Measurements from ENCODE around the gene OR6J1.

DNA sequence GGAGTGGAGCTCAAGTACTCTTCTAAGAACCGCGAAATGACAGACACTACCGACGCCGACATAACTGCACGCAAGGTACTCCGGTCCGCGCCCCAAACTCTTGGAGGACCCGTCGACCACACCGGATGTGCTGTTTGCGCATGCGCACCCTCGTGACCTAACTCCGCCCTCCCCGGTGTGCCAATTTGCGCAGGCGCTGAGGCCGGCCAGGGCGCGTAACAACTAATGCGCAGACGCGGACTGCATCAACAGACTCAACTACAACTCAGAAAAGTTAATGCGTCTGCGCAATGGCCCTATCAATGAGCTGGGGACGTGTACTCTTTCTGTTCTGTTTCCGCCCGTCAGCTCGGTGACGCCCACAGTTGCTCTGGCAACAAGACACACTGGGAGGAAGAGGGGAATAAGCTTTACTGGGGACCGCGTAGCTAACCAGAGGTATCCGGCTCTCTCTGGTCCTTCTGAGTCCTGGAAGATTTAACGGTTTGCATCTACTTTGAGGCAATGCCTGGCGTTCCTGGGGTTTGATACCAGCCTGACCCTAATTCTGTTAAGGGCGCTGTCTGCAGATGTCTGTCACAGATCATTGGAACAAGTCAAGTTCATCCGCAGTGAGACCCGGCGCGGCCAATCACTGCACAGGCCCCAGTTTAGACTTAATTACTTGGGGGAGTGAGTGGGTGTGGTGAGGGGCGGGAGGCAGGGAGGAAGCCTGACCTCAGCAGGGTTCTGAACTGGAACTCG lies 54.9 kb downstream of the OR6J1 start, which contains the start of gene DAD1:
- TF ChIP-seq, protein P1, sequence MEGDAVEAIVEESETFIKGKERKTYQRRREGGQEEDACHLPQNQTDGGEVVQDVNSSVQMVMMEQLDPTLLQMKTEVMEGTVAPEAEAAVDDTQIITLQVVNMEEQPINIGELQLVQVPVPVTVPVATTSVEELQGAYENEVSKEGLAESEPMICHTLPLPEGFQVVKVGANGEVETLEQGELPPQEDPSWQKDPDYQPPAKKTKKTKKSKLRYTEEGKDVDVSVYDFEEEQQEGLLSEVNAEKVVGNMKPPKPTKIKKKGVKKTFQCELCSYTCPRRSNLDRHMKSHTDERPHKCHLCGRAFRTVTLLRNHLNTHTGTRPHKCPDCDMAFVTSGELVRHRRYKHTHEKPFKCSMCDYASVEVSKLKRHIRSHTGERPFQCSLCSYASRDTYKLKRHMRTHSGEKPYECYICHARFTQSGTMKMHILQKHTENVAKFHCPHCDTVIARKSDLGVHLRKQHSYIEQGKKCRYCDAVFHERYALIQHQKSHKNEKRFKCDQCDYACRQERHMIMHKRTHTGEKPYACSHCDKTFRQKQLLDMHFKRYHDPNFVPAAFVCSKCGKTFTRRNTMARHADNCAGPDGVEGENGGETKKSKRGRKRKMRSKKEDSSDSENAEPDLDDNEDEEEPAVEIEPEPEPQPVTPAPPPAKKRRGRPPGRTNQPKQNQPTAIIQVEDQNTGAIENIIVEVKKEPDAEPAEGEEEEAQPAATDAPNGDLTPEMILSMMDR (IDR thresholded peaks at IDR 0.05; ENCODE audit: control extremely low read depth in 1 of 3, insufficient read depth in 1 of 3, low read depth in 1 of 3, low read length in 3 of 3) = no peak
- TF ChIP-seq RFX5 (IDR thresholded peaks at IDR 0.05; ENCODE audit: borderline replicate concordance, low read depth, low read length) (no peak), POLR2AphosphoS5 (IDR thresholded peaks at IDR 0.05; ENCODE audit: low read depth, low read length) (peak; percentile 76; the same call in 1 of the 2 replicates), ZNF274 (IDR thresholded peaks at IDR 0.05; ENCODE audit: borderline replicate concordance, extremely low read depth, low read length) (no peak), PHF8 (conservative IDR thresholded peaks at IDR 0.05; ENCODE audit: low read depth, low read length) (0 out of 2 replicates have a peak, but pooled peaks have one; percentile 63), EGR1 (IDR thresholded peaks at IDR 0.05; ENCODE audit: borderline replicate concordance, low read depth, low read length) (peak; percentile 28; the same call in 1 of the 2 replicates), RNF2 (IDR thresholded peaks at IDR 0.05; ENCODE audit: borderline replicate concordance, low read depth, low read length, missing control alignments, poor library complexity, severe bottlenecking) (no peak), SIRT6 (IDR thresholded peaks at IDR 0.05; ENCODE audit: low read length) (no peak), RAD21 (IDR thresholded peaks at IDR 0.05 in 1 of 2, conservative IDR thresholded peaks at IDR 0.05 in 1 of 2; ENCODE audit: low read depth in 2 of 2, low read length in 2 of 2) (no peak), TAF1 (IDR thresholded peaks at IDR 0.05; ENCODE audit: low read depth, low read length) (peak; percentile 79), MAFK (IDR thresholded peaks at IDR 0.05; ENCODE audit: low read depth, low read length) (no peak), POLR2A (IDR thresholded peaks at IDR 0.05; ENCODE audit: control extremely low read depth in 1 of 2, low read depth in 2 of 2, low read length in 2 of 2) (peak; percentile 9 to 84), YY1 (IDR thresholded peaks at IDR 0.05; ENCODE audit: low read depth, low read length) (no peak)
